A549 treated with AZD2906 at 1 μM for 4 hours (cell line): ENCODE measurements around the gene FLACC1. TPM values are rescaled to one million over a fixed set of nuclear protein-coding genes. Genes with fewer than 3 reads are reported as not detected.

Source experiments
- total RNA-seq: library from RNA; stranded (reverse); fragments of 200-300 nt; extraction: Qiagen RNA extraction; gene quantifications from 5 replicates; pipeline ENCODE4 v1.2.3, GENCODE V29; 2022

The FLACC1 gene, protein sequence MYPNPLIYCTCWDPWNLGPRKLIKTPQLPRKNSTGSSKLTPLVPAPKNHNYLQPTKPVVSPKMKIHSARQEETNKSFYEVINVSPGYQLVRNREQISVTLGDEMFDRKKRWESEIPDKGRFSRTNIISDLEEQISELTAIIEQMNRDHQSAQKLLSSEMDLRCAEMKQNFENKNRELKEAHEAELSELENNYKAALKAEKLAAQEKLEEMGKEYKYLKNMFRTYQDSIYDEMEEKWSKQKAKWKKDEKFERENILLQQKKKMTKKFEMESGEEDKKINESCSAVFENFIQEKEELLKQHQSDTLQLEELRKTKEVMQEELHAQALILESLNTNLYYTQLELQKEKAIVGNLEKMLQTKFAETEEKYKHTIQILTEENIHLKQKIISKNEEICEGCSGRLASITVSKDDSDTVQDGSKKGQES
- total RNA-seq: 0.14 to 0.20 TPM (median 0.17 TPM) in 3 of 5 replicates, not detected in the others

GRCh38 chr2:201357221-201357620 is at the start of gene FLACC1:
Gene FLACC1 (minus strand): TSS chr2:201357345. CDS start chr2:201351404, 5,941 bp downstream.

DNA sequence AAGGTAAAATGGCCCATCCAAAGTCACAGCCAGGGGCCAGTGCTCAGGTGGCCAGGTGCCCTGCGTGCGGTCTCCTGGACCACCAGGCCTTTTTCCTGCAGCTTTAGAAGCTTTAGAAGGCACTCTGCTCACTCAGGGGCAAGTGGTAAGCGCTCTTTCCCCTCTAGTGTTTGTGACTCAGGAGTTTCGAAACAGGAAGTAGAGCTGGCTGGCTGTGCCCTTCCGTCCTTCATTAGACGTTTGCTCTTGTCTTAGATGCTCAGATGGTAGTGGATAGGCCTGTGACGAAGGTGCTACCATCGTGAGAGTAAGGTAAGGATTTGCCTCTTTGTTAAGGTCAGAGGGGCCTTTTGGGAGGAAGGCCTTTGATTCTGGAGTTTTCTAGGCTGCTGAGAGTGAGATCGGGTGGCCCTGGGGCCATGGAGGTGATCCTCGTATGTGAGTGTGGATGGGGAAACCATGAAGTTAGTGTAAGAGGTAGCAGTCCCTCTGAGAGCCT is 96.8 kb downstream of the FLACC1 start, which contains the start of gene CASP8:
Gene CASP8, plus strand, starts transcription at position 235 of the 499 bp plus-strand sequence. CDS start 5,951 bp downstream, outside the sequence.

Other genes starting within 250 kb of the FLACC1 start
- 86.9 to 124 TPM (median 99.4 TPM) in 5 replicates for gene CFLAR, start 241.2 kb downstream of the FLACC1 start, total RNA-seq
- 1.8 to 2.4 TPM (median 1.9 TPM) in 5 replicates for gene CASP10, start 174.2 kb downstream of the FLACC1 start, total RNA-seq
- 27.5 to 33.9 TPM (median 29.3 TPM) in 5 replicates for gene CASP8, start 96.8 kb downstream of the FLACC1 start, total RNA-seq
- gene TRAK2, start 94.1 kb upstream of the FLACC1 start, total RNA-seq: 11.6 to 16.5 TPM (median 12.9 TPM) in 5 replicates
- 18.1 to 25.4 TPM (median 23.8 TPM) in 5 replicates for gene STRADB, start 94.4 kb upstream of the FLACC1 start, total RNA-seq